Measurements from ENCODE around the gene ANKIB1.
A peak's percentile ranks its signal among the peaks of the same experiment; 100 is the strongest.
"Not testable (repeated sequence)": the region's sequence is repeated elsewhere in the genome, so short reads cannot be mapped to it uniquely, and the experiment has no call there.

The ANKIB1 gene, protein sequence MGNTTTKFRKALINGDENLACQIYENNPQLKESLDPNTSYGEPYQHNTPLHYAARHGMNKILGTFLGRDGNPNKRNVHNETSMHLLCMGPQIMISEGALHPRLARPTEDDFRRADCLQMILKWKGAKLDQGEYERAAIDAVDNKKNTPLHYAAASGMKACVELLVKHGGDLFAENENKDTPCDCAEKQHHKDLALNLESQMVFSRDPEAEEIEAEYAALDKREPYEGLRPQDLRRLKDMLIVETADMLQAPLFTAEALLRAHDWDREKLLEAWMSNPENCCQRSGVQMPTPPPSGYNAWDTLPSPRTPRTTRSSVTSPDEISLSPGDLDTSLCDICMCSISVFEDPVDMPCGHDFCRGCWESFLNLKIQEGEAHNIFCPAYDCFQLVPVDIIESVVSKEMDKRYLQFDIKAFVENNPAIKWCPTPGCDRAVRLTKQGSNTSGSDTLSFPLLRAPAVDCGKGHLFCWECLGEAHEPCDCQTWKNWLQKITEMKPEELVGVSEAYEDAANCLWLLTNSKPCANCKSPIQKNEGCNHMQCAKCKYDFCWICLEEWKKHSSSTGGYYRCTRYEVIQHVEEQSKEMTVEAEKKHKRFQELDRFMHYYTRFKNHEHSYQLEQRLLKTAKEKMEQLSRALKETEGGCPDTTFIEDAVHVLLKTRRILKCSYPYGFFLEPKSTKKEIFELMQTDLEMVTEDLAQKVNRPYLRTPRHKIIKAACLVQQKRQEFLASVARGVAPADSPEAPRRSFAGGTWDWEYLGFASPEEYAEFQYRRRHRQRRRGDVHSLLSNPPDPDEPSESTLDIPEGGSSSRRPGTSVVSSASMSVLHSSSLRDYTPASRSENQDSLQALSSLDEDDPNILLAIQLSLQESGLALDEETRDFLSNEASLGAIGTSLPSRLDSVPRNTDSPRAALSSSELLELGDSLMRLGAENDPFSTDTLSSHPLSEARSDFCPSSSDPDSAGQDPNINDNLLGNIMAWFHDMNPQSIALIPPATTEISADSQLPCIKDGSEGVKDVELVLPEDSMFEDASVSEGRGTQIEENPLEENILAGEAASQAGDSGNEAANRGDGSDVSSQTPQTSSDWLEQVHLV

DNA sequence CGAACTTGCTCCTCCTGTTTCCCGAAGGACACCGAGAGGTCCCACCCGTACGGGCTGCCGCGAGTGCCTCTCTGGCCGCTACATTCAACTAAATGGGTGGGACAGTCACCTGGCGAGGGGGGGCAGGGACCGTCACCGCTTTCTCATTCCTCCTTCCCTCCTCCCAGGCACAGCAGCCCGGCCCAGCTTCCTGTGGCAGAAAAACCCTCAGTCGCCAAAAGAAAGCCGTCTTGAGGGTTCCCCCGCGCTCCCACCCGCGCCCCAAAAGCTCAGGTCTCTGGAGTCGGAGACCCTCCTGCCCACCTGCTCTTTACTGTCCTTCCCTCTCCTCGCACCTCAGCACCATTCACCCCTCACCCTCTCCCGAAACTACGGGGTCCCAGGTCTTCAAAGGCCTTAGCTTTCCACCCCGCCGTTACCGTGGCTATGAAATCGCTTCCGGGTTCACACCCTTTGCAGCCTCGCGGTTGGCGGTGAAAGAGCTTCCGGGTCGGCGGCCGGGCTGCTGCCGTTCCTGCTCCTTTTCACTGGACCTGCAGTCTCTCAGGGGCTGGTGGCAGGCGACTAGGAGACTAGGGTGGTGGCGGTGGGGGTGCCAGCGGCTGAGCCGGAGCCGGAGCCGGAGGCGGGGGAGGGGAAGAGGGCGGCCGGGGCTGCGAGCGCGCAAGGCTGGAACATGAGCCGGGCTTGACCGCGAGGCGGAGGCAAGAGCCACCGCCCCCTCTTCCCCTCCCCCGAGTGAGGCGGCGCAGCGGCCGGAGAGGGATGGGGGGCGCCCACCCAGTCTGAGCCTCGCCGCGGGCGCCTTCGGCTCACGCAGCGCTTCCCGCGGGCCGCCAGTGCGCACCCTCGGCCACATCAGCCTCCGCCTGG is at the start of gene ANKIB1, which contains the start of gene KRIT1:
Gene ANKIB1 (plus strand): TSS at position 488 of the 873 bp plus-strand sequence. CDS start 49,005 bp downstream, outside the sequence.
Gene KRIT1 (minus strand): TSS at position 428 of the 873 bp plus-strand sequence. CDS start 3,779 bp downstream, outside the sequence.
- DNase-seq = peak; percentile 89 to 90

DNA sequence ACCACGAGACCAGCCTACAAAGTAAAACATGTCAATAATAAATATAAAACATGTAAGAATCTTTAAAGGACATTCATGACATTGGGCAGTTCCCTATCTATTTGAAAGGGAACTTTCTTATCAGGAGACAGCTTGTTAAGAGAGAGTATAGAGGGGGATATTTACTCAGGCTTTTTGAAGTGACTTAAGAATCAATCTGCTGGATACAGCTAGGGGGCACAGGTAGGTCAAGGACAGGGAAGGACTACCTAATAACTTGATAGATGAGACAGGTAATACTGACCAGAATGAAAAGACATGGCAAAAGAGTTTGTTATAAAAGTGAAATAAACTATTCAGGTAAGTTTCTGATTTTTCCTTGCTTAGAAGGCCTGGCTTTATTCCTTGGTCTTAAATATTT is 45.0 kb upstream of the ANKIB1 start:
- DNase-seq = no peak

DNA sequence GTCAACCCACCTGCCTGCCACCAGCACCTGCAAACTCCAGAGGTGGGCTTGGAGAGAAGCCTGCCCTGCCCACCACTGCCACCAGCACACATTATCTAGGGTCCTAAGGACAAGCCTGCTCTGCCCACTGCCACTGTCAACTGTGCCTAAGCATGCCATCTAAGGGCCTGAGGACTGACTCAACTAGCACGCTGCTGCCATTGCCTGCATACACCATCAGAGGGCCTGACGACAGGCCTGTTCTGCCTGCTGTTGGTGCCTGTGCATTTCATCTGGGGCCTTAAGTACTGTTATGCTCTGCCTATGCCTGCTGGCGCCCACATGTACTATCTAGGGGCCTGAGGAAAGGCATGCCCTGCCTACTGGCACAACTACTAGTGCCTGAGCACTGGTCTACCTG is 39.8 kb upstream of the ANKIB1 start:
- DNase-seq = no peak

GRCh38 chr7:92206672-92207071 is 39.1 kb upstream of the ANKIB1 start:
- DNase-seq = no peak

- DNase-seq = no peak
These were observed 24.0 kb upstream of the ANKIB1 start for GRCh38 chr7:92221766-92222165.

- DNase-seq = no peak
These were observed 18.8 kb upstream of the ANKIB1 start for GRCh38 chr7:92226981-92227380.

DNA sequence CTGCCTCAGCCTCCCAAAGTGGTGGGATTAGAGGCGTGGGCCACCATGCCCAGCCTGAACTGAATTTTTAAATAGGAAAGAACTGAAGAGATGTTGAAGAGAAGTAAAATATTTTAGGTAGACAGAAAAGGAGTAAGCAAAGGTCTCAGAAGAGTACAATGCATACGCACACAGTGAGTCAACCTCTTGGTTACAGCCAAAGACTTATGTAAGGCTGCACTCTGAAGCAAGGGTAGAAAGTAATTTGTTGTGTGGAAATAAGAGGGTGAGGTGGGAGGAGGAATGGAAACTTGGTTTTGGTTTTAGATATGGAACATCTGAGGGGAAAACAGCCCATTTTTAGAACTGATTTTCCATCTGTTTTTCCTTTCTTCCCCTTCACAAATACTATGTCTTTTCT is 17.7 kb upstream of the ANKIB1 start:
- DNase-seq = no peak

DNA sequence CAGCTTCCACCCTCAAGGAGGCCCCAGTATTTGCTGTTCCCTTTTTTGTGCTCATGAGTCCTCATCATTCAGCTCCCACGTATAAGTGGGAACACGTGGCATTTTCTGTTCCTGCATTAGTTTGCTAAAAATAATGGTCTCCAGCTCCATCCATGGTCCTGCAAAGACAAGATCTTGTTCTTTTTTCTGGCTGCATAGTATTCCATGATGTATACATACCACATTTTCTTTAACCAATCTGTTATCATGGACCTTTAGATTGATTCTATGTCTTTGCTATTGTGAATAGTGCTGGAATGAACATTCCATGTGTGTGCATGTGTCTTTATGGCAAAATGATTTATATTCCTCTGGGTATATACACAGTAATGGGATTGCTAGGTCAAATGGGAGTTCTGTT is 17.0 kb upstream of the ANKIB1 start:
- DNase-seq = no peak

DNA sequence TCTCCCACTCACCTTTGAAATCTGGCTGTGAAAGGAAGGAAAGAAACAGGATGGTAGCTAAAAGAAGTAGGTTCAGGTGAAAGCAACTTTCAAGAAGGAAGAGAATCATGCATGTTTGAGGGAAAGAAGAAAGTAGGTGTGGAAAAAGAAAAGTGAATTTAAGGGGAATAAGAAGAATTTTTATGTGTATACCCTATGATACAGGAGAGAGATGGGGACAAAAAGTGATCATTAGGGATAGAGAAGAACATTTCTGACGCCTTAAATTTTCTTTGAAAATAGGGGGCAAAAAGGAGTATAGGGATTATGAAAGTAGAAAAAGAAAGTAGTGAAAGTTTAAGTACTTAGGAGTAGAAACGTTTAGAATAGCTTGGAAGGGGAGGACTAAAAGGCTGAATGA is 15.2 kb upstream of the ANKIB1 start:
- no peak for DNase-seq

DNA sequence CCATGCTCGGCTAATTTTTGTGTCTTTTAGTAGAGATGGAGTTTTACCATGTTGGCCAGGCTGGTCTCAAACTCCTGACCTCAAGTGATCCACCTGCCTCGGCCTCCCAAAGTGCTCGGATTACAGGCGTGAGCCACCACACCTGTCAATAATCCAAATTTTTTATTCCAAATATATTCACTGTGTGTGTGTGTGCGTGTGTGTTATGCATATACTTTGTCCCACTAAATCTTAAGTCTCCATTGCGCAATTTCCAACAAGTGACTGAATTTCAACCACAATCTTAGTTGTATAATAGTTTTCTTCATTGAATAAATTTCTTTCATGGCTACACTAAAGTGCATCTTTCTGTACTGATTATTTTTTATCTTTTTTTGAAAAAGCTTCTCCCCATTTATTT is 2.8 kb upstream of the ANKIB1 start:
- no peak for DNase-seq

DNA sequence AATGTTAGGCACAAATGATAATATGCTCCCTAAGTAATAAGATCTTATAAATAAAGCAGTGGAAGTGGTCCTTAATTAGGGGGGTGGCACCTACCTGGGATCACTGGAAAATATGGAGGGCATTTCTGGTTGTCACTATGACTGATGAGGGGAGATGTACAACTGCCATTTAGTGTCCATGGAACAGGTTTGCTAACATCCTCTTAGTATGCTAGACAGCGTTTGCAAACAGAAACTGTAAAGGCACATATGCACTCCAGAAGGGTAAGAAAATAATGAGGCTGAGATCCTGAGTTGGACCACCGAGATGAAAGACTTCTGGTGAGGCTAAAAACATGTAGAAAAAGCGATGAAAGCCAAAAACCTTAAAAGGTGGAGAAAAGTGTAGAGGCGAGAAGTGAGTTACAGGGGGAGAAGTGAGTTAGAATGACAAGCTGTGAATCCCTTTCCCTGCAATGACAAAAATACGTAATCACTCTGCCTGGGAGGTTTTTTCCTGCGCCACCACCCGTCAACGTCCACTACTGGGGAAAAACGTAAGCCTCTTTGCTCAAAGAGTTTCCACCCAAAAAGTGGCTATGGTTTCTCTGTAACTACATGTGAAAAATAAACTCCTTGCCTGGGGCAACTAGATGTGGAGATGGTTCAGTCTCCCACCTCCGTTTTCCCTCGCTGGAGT is 827 bp upstream of the ANKIB1 start:
- peak; percentile 33 to 48 for DNase-seq

GRCh38 chr7:92246360-92247101 is 757 bp downstream of the ANKIB1 start:
- peak; percentile 34 to 47 for DNase-seq

- DNase-seq = no peak
These were observed 4.8 kb downstream of the ANKIB1 start for GRCh38 chr7:92250603-92251002.

GRCh38 chr7:92251181-92251580 is 5.4 kb downstream of the ANKIB1 start:
- no peak for DNase-seq

GRCh38 chr7:92253251-92253650 is 7.5 kb downstream of the ANKIB1 start:
- DNase-seq = no peak

DNA sequence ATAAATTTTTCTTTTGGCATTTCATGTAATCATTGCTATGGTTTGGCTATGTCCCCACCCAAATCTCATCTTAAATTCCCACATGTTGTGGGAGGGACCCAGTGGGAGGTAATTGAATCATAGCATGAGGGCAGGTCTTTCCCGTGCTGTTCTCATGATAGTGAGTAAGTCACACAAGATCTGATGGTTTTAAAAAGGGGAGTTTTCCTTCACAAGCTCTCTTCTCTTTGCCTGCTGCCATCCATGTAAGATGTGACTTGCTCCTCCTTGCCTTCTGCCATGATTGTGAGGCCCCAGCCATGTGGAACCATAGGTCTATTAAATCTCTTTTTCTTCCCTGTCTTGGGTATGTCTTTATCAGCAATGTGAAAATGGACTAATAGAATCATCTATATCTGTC is 9.0 kb downstream of the ANKIB1 start:
- DNase-seq = not testable (repeated sequence)

DNA sequence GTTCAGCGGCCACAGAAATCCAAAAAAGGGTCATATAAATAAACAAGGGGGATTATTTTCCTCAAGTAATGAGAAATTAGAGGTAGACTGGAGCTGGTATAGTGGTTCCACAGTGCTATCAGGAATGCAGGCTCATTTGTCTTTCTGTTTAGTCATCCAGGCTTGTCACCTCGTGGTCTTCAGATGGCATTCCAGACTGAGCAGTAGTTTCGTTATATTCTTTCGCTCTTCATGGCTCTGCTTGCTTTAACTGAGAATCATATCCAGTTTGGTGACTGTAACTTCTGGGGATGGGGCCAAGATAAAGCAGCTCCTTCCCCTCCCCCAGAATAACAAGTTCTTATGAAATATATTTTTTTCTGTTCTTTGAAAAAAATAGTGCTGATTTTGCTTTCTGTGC is 9.5 kb downstream of the ANKIB1 start:
- no peak for DNase-seq

DNA sequence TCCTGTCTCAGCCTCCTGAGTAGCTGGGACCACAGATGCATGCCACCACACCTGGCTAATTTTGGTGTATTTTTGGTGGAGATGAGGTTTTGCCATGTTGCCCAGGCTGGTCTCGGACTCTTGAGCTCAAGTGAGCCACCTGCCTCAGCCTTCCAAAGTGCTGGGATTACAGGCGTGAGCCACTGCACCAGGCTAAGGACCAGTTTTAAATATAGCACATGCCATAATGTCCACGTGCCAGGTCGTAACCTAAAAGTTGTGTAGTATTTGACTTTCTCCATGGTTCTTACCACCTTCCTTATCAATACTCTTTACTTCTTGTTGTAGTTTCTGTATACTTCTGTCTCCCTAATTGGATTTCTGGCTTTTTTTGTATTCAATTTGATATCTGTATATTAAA is 13.3 kb downstream of the ANKIB1 start:
- no peak for DNase-seq

DNA sequence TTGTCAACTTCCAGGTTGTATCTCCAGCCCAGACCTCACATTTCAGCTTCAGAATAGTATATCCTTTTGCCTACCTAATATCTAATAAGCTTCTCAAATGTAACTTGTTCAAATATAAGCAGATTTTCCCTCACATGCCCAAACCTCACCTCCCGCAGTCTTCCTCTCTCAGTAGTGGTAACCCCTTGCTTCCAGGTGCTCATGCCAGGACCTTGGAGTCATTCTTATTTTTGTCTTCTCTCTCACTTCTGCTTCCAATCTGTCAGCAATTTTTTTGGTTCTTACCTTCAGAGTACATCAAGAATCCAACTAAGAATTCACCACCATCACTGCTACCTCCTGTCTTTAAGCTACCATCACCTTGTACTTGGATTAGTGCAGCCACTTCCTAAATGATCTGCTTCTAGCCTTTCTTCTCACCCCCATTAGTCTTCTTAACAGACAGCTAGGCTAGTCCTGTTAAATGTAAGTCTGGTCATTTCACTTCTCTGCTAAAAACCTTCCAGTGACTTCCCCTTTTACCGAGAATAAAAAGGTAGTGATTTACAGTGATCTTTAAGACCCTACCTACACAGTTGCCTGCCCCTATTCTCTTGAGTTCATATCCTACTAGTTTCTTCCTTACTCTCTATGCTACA is 14.0 kb downstream of the ANKIB1 start:
- DNase-seq = peak; percentile 10 to 21

GRCh38 chr7:92260248-92260781 is 14.5 kb downstream of the ANKIB1 start:
- DNase-seq = no peak

All from Kasumi-1 (cell line).